ENCODE data around the gene AFDN. TPM values are rescaled to one million over a fixed set of nuclear protein-coding genes. Genes with fewer than 3 reads are reported as not detected.

AFDN gene
- total RNA-seq, 1 experiment from 2014 or later: 182 TPM

- TF ChIP-seq ZNF425 (CRISPR knock-in tag; conservative IDR thresholded peaks at IDR 0.05): no peak
These were observed 125.8 kb downstream of the AFDN start (continued) for GRCh38 chr6:167952512-167952859.

GRCh38 chr6:167953551-167953950 lies 126.8 kb downstream of the AFDN start:
- peaks cover 3% of the 10 kb centered on the region; the same call in 1 of the 2 replicates for H3K4me1 Mint-ChIP-seq
- H3K27ac Mint-ChIP-seq: no peak overlapping the region; the same call in 1 of the 2 replicates
- CTCF ChIA-PET: no interaction called here
- no peak overlapping the region for H3K4me3 Mint-ChIP-seq
- H3K36me3 Mint-ChIP-seq: peaks cover 60% of the 10 kb centered on the region
- POLR2A ChIA-PET: no interaction called here
- H3K9me3 Mint-ChIP-seq: no peaks in the 10 kb centered on the region
- no peak for DNase-seq (ENCODE audit: low spot score)
- H3K27me3 Mint-ChIP-seq (ENCODE audit: low read depth): no peaks in the 10 kb centered on the region
- ATAC-seq: no peak
- TF ChIP-seq TEAD1 (CRISPR knock-in tag; IDR thresholded peaks at IDR 0.05) (no peak), ZNF219 (CRISPR knock-in tag; IDR thresholded peaks at IDR 0.05; ENCODE audit: borderline replicate concordance) (no peak), FOXP1 (CRISPR knock-in tag; IDR thresholded peaks at IDR 0.05; ENCODE audit: borderline replicate concordance) (no peak), AFF4 (CRISPR knock-in tag; IDR thresholded peaks at IDR 0.05; ENCODE audit: borderline replicate concordance) (no peak), MYBL2 (CRISPR knock-in tag; IDR thresholded peaks at IDR 0.05) (no peak), AR (CRISPR knock-in tag; IDR thresholded peaks at IDR 0.05) (no peak), NFYB (CRISPR knock-in tag; conservative IDR thresholded peaks at IDR 0.05; ENCODE audit: low read depth) (no peak), ZNF532 (CRISPR knock-in tag; IDR thresholded peaks at IDR 0.05; ENCODE audit: borderline replicate concordance) (no peak), ZNF138 (CRISPR knock-in tag; conservative IDR thresholded peaks at IDR 0.05) (no peak), CREB1 (CRISPR knock-in tag; IDR thresholded peaks at IDR 0.05) (no peak), ZNF512 (CRISPR knock-in tag; IDR thresholded peaks at IDR 0.05; ENCODE audit: borderline replicate concordance) (no peak), SMAD4 (CRISPR knock-in tag; IDR thresholded peaks at IDR 0.05) (no peak), ESRRA (CRISPR knock-in tag; IDR thresholded peaks at IDR 0.05; ENCODE audit: borderline replicate concordance) (no peak), ZNF396 (CRISPR knock-in tag; IDR thresholded peaks at IDR 0.05; ENCODE audit: borderline replicate concordance) (no peak), ZSCAN18 (CRISPR knock-in tag; IDR thresholded peaks at IDR 0.05) (no peak), STAT6 (CRISPR knock-in tag; conservative IDR thresholded peaks at IDR 0.05; ENCODE audit: low read depth) (no peak)
